CD14-positive monocyte (primary cell): Measurements from ENCODE around the gene WDR72. TPM values are rescaled to one million over a fixed set of nuclear protein-coding genes. Genes with fewer than 3 reads are reported as not detected.

Experiments used
- DNase-seq, 3 donors: peaks; one replicate each; pipeline ENCODE4 v3.0.0-alpha.2; 2011 to 2022
- H2AFZ ChIP-seq: 2 replicates; pipeline ENCODE4 v1.6.0; 2012; ENCODE audit warnings: mild to moderate bottlenecking, low read depth, low read length, inconsistent platforms; ENCODE audit not compliant: insufficient read depth, poor library complexity, severe bottlenecking
- H3K27ac ChIP-seq, 2 donors: 1 replicate in 1 of 2; 2 replicates in 1 of 2; pipeline ENCODE4 v1.5.1; 2012 to 2013; ENCODE audit warnings: low read length in 2 of 2, control low read depth in 1 of 2, inconsistent platforms in 1 of 2, low read depth in 1 of 2, mild to moderate bottlenecking in 1 of 2
- H3K27me3 ChIP-seq, 2 donors: one replicate each; pipeline versions ENCODE4 v1.6.0 to v1.6.1; 2011 to 2013; ENCODE audit warnings: low read length in 2 of 2; ENCODE audit not compliant: control insufficient read depth in 2 of 2, insufficient read depth in 2 of 2
- H3K36me3 ChIP-seq, 2 donors: replicated peaks in 1 of 2; 1 replicate in 1 of 2; 2 replicates in 1 of 2; pipeline versions ENCODE4 v1.5.1 to v1.6.1; 2012 to 2013; ENCODE audit warnings: low read length in 2 of 2, control low read depth in 1 of 2, inconsistent platforms in 1 of 2, mild to moderate bottlenecking in 1 of 2; ENCODE audit not compliant: insufficient read depth in 2 of 2, control insufficient read depth in 1 of 2
- H3K4me1 ChIP-seq, 2 donors: 1 replicate in 1 of 2; 2 replicates in 1 of 2; pipeline versions ENCODE4 v1.5.1 to v1.6.1; 2012 to 2013; ENCODE audit warnings: low read length in 2 of 2, control low read depth in 1 of 2, inconsistent platforms in 1 of 2, mild to moderate bottlenecking in 1 of 2, moderate library complexity in 1 of 2; ENCODE audit not compliant: insufficient read depth in 2 of 2, control insufficient read depth in 1 of 2
- H3K4me2 ChIP-seq: replicated peaks from 2 replicates; pipeline ENCODE3; 2012; ENCODE audit warnings: low read length, moderate library complexity, mild to moderate bottlenecking; ENCODE audit not compliant: poor library complexity, severe bottlenecking; ENCODE audit errors: extremely low read depth
- H3K4me3 ChIP-seq, 3 experiments: fragments of 200-600 bp in 1 of 3; sonication (generic) in 1 of 3; replicated peaks in 1 of 3; 1 replicate in 2 of 3; 2 replicates in 1 of 3; pipeline ENCODE4 v1.5.1; 2011 to 2013; ENCODE audit warnings: low read length in 3 of 3, mild to moderate bottlenecking in 3 of 3, control low read depth in 2 of 3, low read depth in 2 of 3, inconsistent platforms in 1 of 3, moderate library complexity in 1 of 3
- H3K79me2 ChIP-seq: 2 replicates; pipeline ENCODE4 v1.6.0; 2012; ENCODE audit warnings: mild to moderate bottlenecking, control low read depth, inconsistent platforms, low read length, moderate library complexity; ENCODE audit not compliant: insufficient read depth
- H3K9ac ChIP-seq: 2 replicates; pipeline ENCODE4 v1.6.0; 2017; ENCODE audit warnings: low read length, mild to moderate bottlenecking; ENCODE audit not compliant: insufficient read depth, poor library complexity, severe bottlenecking
- H3K9me3 ChIP-seq, 2 donors: replicated peaks in 1 of 2; 1 replicate in 1 of 2; 2 replicates in 1 of 2; pipeline versions ENCODE4 v1.5.1 to v1.6.1; 2012 to 2013; ENCODE audit warnings: low read length in 2 of 2, control low read depth in 1 of 2; ENCODE audit not compliant: control insufficient read depth in 1 of 2, insufficient read depth in 1 of 2
- H4K20me1 ChIP-seq: 2 replicates; pipeline ENCODE4 v1.6.0; 2012; ENCODE audit warnings: mild to moderate bottlenecking, low read length, control low read depth, moderate library complexity; ENCODE audit not compliant: insufficient read depth
- H3K27ac Mint-ChIP-seq, 7 donors: one replicate each; pipeline ENCODE4 v1.8.0; 2020; ENCODE audit warnings: mild to moderate bottlenecking in 7 of 7, mixed read lengths in 7 of 7, moderate library complexity in 6 of 7, inconsistent platforms in 2 of 7
- H3K27me3 Mint-ChIP-seq, 3 donors: one replicate each; pipeline ENCODE4 v1.8.0; 2021 to 2022; ENCODE audit warnings: low read depth in 3 of 3, mild to moderate bottlenecking in 3 of 3, mixed read lengths in 3 of 3, moderate library complexity in 3 of 3, inconsistent platforms in 1 of 3
- H3K36me3 Mint-ChIP-seq, 2 donors: one replicate each; pipeline ENCODE4 v1.8.0; 2020; ENCODE audit warnings: mixed read lengths in 2 of 2, inconsistent platforms in 1 of 2, mild to moderate bottlenecking in 1 of 2
- H3K4me1 Mint-ChIP-seq: one replicate; pipeline ENCODE4 v1.8.0; 2020; ENCODE audit warnings: mild to moderate bottlenecking, mixed read lengths
- H3K4me3 Mint-ChIP-seq, 2 donors: one replicate each; pipeline ENCODE4 v1.8.0; 2020; ENCODE audit warnings: mild to moderate bottlenecking in 2 of 2, mixed read lengths in 2 of 2, moderate library complexity in 1 of 2
- H3K9me3 Mint-ChIP-seq, 7 donors: one replicate each; pipeline ENCODE4 v1.8.0; 2020 to 2022; ENCODE audit warnings: mixed read lengths in 7 of 7, mild to moderate bottlenecking in 6 of 7, moderate library complexity in 6 of 7, inconsistent platforms in 2 of 7
- CTCF ChIP-seq: fragments of 200-600 bp; IDR thresholded peaks from one replicate; pipeline ENCODE4 v1.8.0; 2022; ENCODE audit warnings: antibody characterized with exemption, mild to moderate bottlenecking
- WGBS: methylation state at CpG from one replicate; pipeline ENCODE4 v1.1.5; 2013; ENCODE audit warnings: missing lambda C conversion rate; ENCODE audit not compliant: insufficient coverage; 5-methylcytosine and 5-hydroxymethylcytosine counted together
- intact Hi-C, 2 donors: fragments of 100-400 bp; cut with micrococcal nuclease; formaldehyde crosslinking; loops; one replicate each; pipeline versions ENCODE4 v1.15.0 to v1.15.1; 2023
- polyA plus RNA-seq, 3 donors: library from polyadenylated mRNA; depleted of rRNA in 1 of 3; unstranded in 2 of 3; stranded (reverse) in 1 of 3; fragments of 300-500 nt in 2 of 3; fragments of >200 nt in 1 of 3; fragmentation: Illumina TruSeq in 2 of 3; gene quantifications; 1 replicate in 2 of 3; 2 replicates in 1 of 3; pipeline ENCODE4 v1.2.3, GENCODE V29; 2012 to 2021

Gene WDR72
- polyA plus RNA-seq, 3 donors: not detected

DNA sequence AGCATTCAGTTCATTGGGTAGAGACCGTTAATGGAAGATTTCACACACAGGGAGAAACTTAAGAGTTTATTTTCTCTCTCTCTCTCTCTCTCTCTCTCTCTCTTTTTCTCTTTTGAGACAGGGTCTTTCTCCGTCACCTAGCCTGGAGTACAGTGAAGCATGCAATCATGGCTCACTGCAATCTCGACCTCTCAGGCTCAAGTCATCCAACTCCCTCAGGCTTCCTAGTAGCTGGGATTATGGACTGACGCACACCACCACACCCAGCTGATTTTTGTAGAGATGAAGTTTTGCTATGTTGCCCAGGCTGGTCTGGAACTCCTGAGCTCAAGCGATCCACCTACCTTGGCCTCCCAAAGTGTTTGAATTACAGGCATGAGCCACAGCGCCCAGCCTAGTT, 1.6 kb downstream of the WDR72 start:
- H3K4me3 Mint-ChIP-seq: peak overlapping the region in 1 of 2 donors; percentile 13
- no CpG with 5 or more reads among the region's 6 CpGs for WGBS

DNA sequence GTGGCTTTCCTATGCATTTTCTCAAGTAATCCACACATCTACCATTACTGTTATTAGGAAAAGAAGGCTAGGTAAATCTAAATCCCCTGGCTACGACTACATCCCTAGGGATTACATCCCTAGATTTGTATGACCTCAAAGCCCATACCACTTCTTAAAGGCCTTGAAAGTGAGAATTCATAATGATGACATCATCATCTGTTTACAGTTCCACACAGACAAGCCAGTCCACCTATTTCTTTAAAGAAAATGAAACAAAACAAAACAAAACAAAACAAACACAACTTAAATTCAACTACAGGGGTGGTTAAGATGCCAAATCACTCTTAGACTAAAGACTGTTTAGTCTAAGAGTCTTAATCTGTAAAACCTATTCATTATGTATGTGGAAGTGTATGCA, 5.7 kb downstream of the WDR72 start:
- no peaks in the 10 kb centered on the region for H3K36me3 Mint-ChIP-seq

More for the DNA sequence above, 1.6 kb downstream of the WDR72 start:
- Mint-ChIP-seq H3K4me1 (peaks cover 2% of the 10 kb centered on the region), H3K36me3 (no peaks in the 10 kb centered on the region), H3K27me3 (peaks cover 33 to 40% (median 33%) of the 10 kb centered on the region in 3 donors), H3K27ac (no peak overlapping the region), H3K9me3 (peaks cover 0 to 12% (median 6%) of the 10 kb centered on the region in 7 donors)
- intact Hi-C loops: no loop called here
- no peak overlapping the region for H3K4me3 ChIP-seq
- no peak overlapping the region for H2AFZ ChIP-seq
- peaks cover 0 to 3% of the 10 kb centered on the region in 2 donors for H3K4me1 ChIP-seq
- no peak overlapping the region for H3K27ac ChIP-seq
- H4K20me1 ChIP-seq: no peaks in the 10 kb centered on the region
- TF ChIP-seq CTCF: no peak
- H3K79me2 ChIP-seq: no peaks in the 10 kb centered on the region
- no peak for DNase-seq
- H3K27me3 ChIP-seq: peaks cover 24 to 34% of the 10 kb centered on the region in 2 donors
- H3K9ac ChIP-seq: no peak overlapping the region
- no peaks in the 10 kb centered on the region for H3K36me3 ChIP-seq
- H3K4me2 ChIP-seq: no peak overlapping the region
- no peaks in the 10 kb centered on the region for H3K9me3 ChIP-seq

More for the DNA sequence above, 5.7 kb downstream of the WDR72 start:
- H3K36me3 ChIP-seq: no peaks in the 10 kb centered on the region
- Mint-ChIP-seq H3K27me3 (peaks cover 10 to 14% (median 12%) of the 10 kb centered on the region in 3 donors), H3K4me1 (no peaks in the 10 kb centered on the region), H3K27ac (no peak overlapping the region), H3K4me3 (no peak overlapping the region), H3K9me3 (peaks cover 0 to 9% (median 3%) of the 10 kb centered on the region in 7 donors)
- H3K4me3 ChIP-seq: no peak overlapping the region
- H3K27me3 ChIP-seq: peaks cover 8 to 12% of the 10 kb centered on the region in 2 donors
- no peak overlapping the region for H3K27ac ChIP-seq
- no peaks in the 10 kb centered on the region for H3K9me3 ChIP-seq
- intact Hi-C loops: no loop called here
- H3K4me2 ChIP-seq: no peak overlapping the region
- TF ChIP-seq CTCF: no peak
- H3K79me2 ChIP-seq: no peaks in the 10 kb centered on the region
- DNase-seq: no peak
- no peak overlapping the region for H3K9ac ChIP-seq
- H2AFZ ChIP-seq: no peak overlapping the region
- H3K4me1 ChIP-seq: no peaks in the 10 kb centered on the region
- no peaks in the 10 kb centered on the region for H4K20me1 ChIP-seq
- no CpG with 5 or more reads among the region's 1 CpG for WGBS
